NCI-H2081 treated with DMSO at 0.1 percent for 48 hours (cell line): ENCODE data around the gene ANKRD13A.

Source experiments
- DNase-seq: peaks from one replicate; lab custom pipeline; 2025; lab: John Stamatoyannopoulos, UW

ANKRD13A gene

GRCh38 chr12:109998904-109999648, at the start of gene ANKRD13A:
Gene ANKRD13A, plus strand, starts transcription at chr12:109999430. Its CDS starts 259 bp downstream, at chr12:109999689.
- peak; percentile 58 for DNase-seq

GRCh38 chr12:109950625-109951024, 48.6 kb upstream of the ANKRD13A start:
- DNase-seq = no peak

- DNase-seq = no peak
Measured at GRCh38 chr12:109951136-109951535, 48.1 kb upstream of the ANKRD13A start.

GRCh38 chr12:109951751-109952150, 47.5 kb upstream of the ANKRD13A start:
- DNase-seq = no peak

GRCh38 chr12:109952160-109952858, 46.9 kb upstream of the ANKRD13A start:
- DNase-seq = no peak

GRCh38 chr12:109952873-109953272, 46.4 kb upstream of the ANKRD13A start:
- DNase-seq = no peak

- no peak for DNase-seq
Measured at GRCh38 chr12:109953656-109954055, 45.6 kb upstream of the ANKRD13A start.

- no peak for DNase-seq
Measured at GRCh38 chr12:109958374-109958773, 40.9 kb upstream of the ANKRD13A start.

GRCh38 chr12:109959411-109960093, 39.7 kb upstream of the ANKRD13A start:
- DNase-seq = no peak

- DNase-seq = no peak
Measured at GRCh38 chr12:109961201-109961600, 38.0 kb upstream of the ANKRD13A start.

GRCh38 chr12:109961612-109962011, 37.6 kb upstream of the ANKRD13A start:
- no peak for DNase-seq

- DNase-seq = no peak
Measured at GRCh38 chr12:109962398-109962797, 36.8 kb upstream of the ANKRD13A start.

GRCh38 chr12:109963330-109963729, 35.9 kb upstream of the ANKRD13A start:
- DNase-seq = no peak

- no peak for DNase-seq
Measured at GRCh38 chr12:109963743-109964429, 35.3 kb upstream of the ANKRD13A start.

- no peak for DNase-seq
Measured at GRCh38 chr12:109966546-109966945, 32.7 kb upstream of the ANKRD13A start.

GRCh38 chr12:109967383-109968031, 31.7 kb upstream of the ANKRD13A start:
- DNase-seq = no peak

- DNase-seq = no peak
Measured at GRCh38 chr12:109968032-109968420, 31.2 kb upstream of the ANKRD13A start.

- no peak for DNase-seq
Measured at GRCh38 chr12:109968801-109969200, 30.4 kb upstream of the ANKRD13A start.

- DNase-seq = no peak
Measured at GRCh38 chr12:109972821-109973220, 26.4 kb upstream of the ANKRD13A start.

GRCh38 chr12:109981311-109981710, 17.9 kb upstream of the ANKRD13A start:
- DNase-seq = no peak

- no peak for DNase-seq
Measured at GRCh38 chr12:109982210-109982609, 17.0 kb upstream of the ANKRD13A start.
